H1 (cell line): ENCODE data around the gene AOAH. TPM values are rescaled to one million over a fixed set of nuclear protein-coding genes. Genes with fewer than 3 reads are reported as not detected.

Experiments used
- CHD1 ChIP-seq: IDR thresholded peaks from 2 replicates; pipeline ENCODE4 v1.6.1; 2012; ENCODE audit warnings: low read depth, low read length, improper control_type of control experiment
- GABPA ChIP-seq: IDR thresholded peaks from 2 replicates; pipeline ENCODE4 v1.6.1; 2011; ENCODE audit warnings: mild to moderate bottlenecking, low read length, moderate library complexity, borderline replicate concordance; ENCODE audit not compliant: insufficient read depth
- JUN ChIP-seq: IDR thresholded peaks from 2 replicates; pipeline ENCODE4 v1.6.1; 2011; ENCODE audit warnings: low read depth, mild to moderate bottlenecking, improper control_type of control experiment, low read length
- RAD21 ChIP-seq, 2 experiments: IDR thresholded peaks in 1 of 2; conservative IDR thresholded peaks in 1 of 2; 2 replicates each; pipeline ENCODE4 v1.6.1; 2011; ENCODE audit warnings: low read depth in 2 of 2, low read length in 2 of 2, improper control_type of control experiment in 1 of 2, inconsistent platforms in 1 of 2, mild to moderate bottlenecking in 1 of 2, moderate library complexity in 1 of 2
- TEAD4 ChIP-seq: IDR thresholded peaks from 2 replicates; pipeline ENCODE4 v1.6.1; 2012; ENCODE audit warnings: low read depth, low read length, inconsistent platforms, mixed read lengths
- ZNF274 ChIP-seq: IDR thresholded peaks from 2 replicates; pipeline ENCODE4 v1.7.0; 2012; ENCODE audit warnings: low read length, borderline replicate concordance; ENCODE audit errors: extremely low read depth
- polyA plus RNA-seq, 7 experiments: library from polyadenylated mRNA; depleted of rRNA in 3 of 7; stranded (reverse) in 5 of 7; unstranded in 2 of 7; fragments of >200 nt in 5 of 7; fragments of 200-250 nt in 2 of 7; gene quantifications; 1 replicate in 5 of 7; 2 replicates in 1 of 7; 4 replicates in 1 of 7; pipeline versions ENCODE4 v1.2.1 to v1.2.3, GENCODE V29; 2011 to 2013; ENCODE audit warnings: missing spikeins in 2 of 7, mixed read lengths in 2 of 7
- total RNA-seq: library from RNA; stranded (reverse); fragmentation: NEBNext Ultra II Directional; extraction: Animal tissue kit (Norgen Biotek cat#: 25700); gene quantifications from 2 replicates; pipeline ENCODE4 v1.2.1, GENCODE V29; 2021

Gene AOAH
- total and polyA plus RNA-seq, 2 of the 8 experiments (the other 6 are each of a cell fraction or from before 2014, with no cell fraction given), result 0.08 TPM; not detected in 1

GRCh38 chr7:36523371-36524101, 200.8 kb downstream of the AOAH start (continued):
- TF ChIP-seq RAD21 (IDR thresholded peaks at IDR 0.05 in 1 of 2, conservative IDR thresholded peaks at IDR 0.05 in 1 of 2; ENCODE audit: low read depth in 2 of 2, low read length in 2 of 2) (no peak), GABPA (no peak), CHD1 (no peak), TEAD4 (no peak), JUN (no peak), ZNF274 (no peak)
